Lung (tissue), 12 donors: ENCODE data around the gene COPS9. TPM values are rescaled to one million over a fixed set of nuclear protein-coding genes. Genes with fewer than 3 reads are reported as not detected.

Experiments used
- ATAC-seq: fragments of 200-7000 bp; cut with Tn5 transposase; one replicate; pipeline ENCODE4 v1.9.1; 2020; ENCODE audit warnings: moderate number of reproducible peaks; ENCODE audit not compliant: insufficient read depth, low FRiP score
- DNase-seq, 3 donors: peaks; one replicate each; pipeline ENCODE4 v3.0.0-alpha.2; 2013 to 2017
- H3K27ac ChIP-seq, 2 donors: one replicate each; pipeline ENCODE4 v1.5.1; 2013; ENCODE audit warnings: mild to moderate bottlenecking in 2 of 2, moderate library complexity in 2 of 2, control low read depth in 1 of 2, inconsistent platforms in 1 of 2, low read depth in 1 of 2, low read length in 1 of 2
- H3K27me3 ChIP-seq, 3 donors: one replicate each; pipeline ENCODE4 v1.5.1; 2013; ENCODE audit warnings: low read length in 2 of 3; ENCODE audit not compliant: control insufficient read depth in 3 of 3, insufficient read depth in 3 of 3
- H3K36me3 ChIP-seq, 4 donors: one replicate each; pipeline ENCODE4 v1.5.1; 2013; ENCODE audit warnings: low read length in 4 of 4, mild to moderate bottlenecking in 1 of 4, moderate library complexity in 1 of 4; ENCODE audit not compliant: control insufficient read depth in 4 of 4, insufficient read depth in 4 of 4
- H3K4me1 ChIP-seq, 5 donors: one replicate each; pipeline ENCODE4 v1.5.1; 2013; ENCODE audit warnings: low read length in 5 of 5, mild to moderate bottlenecking in 2 of 5, moderate library complexity in 1 of 5; ENCODE audit not compliant: control insufficient read depth in 5 of 5, insufficient read depth in 5 of 5
- H3K4me3 ChIP-seq: one replicate; pipeline ENCODE4 v1.5.1; 2013; ENCODE audit warnings: mild to moderate bottlenecking, control low read depth, moderate library complexity
- H3K9ac ChIP-seq, 2 donors: one replicate each; pipeline ENCODE4 v1.5.1; 2013; ENCODE audit warnings: low read length in 2 of 2, control low read depth in 1 of 2; ENCODE audit not compliant: insufficient read depth in 1 of 2
- H3K9me3 ChIP-seq, 4 donors: one replicate each; pipeline ENCODE4 v1.5.1; 2013; ENCODE audit warnings: low read length in 3 of 4, mild to moderate bottlenecking in 1 of 4, moderate library complexity in 1 of 4; ENCODE audit not compliant: control insufficient read depth in 4 of 4, insufficient read depth in 3 of 4
- WGBS, 2 donors: extraction: QIAGEN DNeasy Blood & Tissue Kit; methylation state at CpG; one replicate each; pipeline ENCODE4 v1.1.7; 2013; 5-methylcytosine and 5-hydroxymethylcytosine counted together
- polyA plus RNA-seq, 2 donors: library from polyadenylated mRNA; stranded (reverse); fragments of 200-250 nt; gene quantifications; one replicate each; pipeline ENCODE4 v1.2.1, GENCODE V29; 2013
- total RNA-seq, 2 donors: library from RNA; depleted of rRNA in 1 of 2; stranded (reverse); fragments of >200 nt in 1 of 2; gene quantifications; one replicate each; pipeline ENCODE4 v1.2.1, GENCODE V29; 2014 to 2021
- TF ChIP-seq, protein P1 (sequence below): IDR thresholded peaks from 2 replicates; pipeline ENCODE4 v1.5.1; 2012; ENCODE audit warnings: mild to moderate bottlenecking; ENCODE audit errors: control extremely low read depth, extremely low read depth
- donor health status: control.
- donor health status: control.
- donor health status: Bipolar disorder and iron deficiency.
- donor health status: healthy.
- donor health status: DM: yes; HTN: yes; CAD: no.

The COPS9 gene
- total and polyA plus RNA-seq, 4 donors = 52.5 to 386 (median 148) TPM

DNA sequence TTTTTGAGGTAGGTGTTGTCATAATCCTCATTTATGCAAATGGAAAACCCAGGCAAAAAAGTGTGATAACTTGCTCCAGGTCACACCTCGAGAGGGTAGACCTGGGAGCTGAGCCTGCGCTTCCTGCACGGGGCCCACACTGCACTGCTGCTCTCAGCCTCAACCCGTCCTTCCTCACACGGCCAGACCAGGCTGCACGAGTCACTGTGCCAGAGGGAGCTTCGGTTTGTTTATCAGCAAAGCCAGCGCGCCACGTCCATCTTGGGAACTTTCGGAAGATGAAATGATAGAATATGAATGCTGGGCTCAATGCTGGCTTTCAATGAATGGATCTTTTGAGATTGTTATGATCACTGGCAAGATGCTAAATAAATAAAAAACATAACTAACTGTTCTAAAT lies 14.4 kb downstream of the COPS9 start:
- H3K9ac ChIP-seq = no peak overlapping the region
- no peak for DNase-seq
- ATAC-seq = no peak
- H3K4me1 ChIP-seq = no peaks in the 10 kb centered on the region
- peaks cover 0 to 5% (median 0%) of the 10 kb centered on the region in 4 donors for H3K36me3 ChIP-seq
- TF ChIP-seq, protein P1, sequence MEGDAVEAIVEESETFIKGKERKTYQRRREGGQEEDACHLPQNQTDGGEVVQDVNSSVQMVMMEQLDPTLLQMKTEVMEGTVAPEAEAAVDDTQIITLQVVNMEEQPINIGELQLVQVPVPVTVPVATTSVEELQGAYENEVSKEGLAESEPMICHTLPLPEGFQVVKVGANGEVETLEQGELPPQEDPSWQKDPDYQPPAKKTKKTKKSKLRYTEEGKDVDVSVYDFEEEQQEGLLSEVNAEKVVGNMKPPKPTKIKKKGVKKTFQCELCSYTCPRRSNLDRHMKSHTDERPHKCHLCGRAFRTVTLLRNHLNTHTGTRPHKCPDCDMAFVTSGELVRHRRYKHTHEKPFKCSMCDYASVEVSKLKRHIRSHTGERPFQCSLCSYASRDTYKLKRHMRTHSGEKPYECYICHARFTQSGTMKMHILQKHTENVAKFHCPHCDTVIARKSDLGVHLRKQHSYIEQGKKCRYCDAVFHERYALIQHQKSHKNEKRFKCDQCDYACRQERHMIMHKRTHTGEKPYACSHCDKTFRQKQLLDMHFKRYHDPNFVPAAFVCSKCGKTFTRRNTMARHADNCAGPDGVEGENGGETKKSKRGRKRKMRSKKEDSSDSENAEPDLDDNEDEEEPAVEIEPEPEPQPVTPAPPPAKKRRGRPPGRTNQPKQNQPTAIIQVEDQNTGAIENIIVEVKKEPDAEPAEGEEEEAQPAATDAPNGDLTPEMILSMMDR = no peak
- H3K9me3 ChIP-seq = peaks cover 0 to 10% (median 2%) of the 10 kb centered on the region in 4 donors
- H3K4me3 ChIP-seq = no peak overlapping the region
- H3K27ac ChIP-seq = no peak overlapping the region
- H3K27me3 ChIP-seq = peaks cover 0 to 2% (median 0%) of the 10 kb centered on the region in 3 donors
- 57 to 63% methylated on average over 11 of the region's 11 CpGs for WGBS, 2 donors

DNA sequence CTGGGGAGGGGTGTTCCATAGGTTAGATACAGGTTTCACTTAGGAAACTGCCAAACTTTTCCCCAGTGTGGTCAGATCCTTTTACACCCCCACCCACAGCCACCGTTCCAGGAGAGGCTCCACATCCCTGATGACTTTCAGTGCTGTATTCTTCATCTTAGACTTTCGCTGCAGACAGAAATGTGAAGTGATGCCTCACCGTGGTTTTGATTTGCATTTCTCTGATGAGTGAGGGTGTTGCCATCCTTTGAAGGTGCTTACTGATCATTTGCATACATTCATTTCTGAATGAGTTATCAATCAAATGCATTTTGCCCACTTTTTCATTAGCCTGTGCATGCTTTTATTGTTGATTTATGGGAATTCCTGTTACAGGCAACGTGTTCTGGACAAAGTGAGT lies 14.9 kb downstream of the COPS9 start:
- Histone ChIP-seq H3K36me3 (peaks cover 0 to 1% (median 0%) of the 10 kb centered on the region in 4 donors), H3K9ac (no peak overlapping the region), H3K27ac (no peak overlapping the region), H3K4me1 (no peaks in the 10 kb centered on the region), H3K4me3 (no peak overlapping the region), H3K27me3 (peaks cover 0 to 2% (median 0%) of the 10 kb centered on the region in 3 donors), H3K9me3 (peaks cover 0 to 10% (median 2%) of the 10 kb centered on the region in 4 donors)
- 62 to 69% methylated on average over 4 of the region's 4 CpGs for WGBS, 2 donors
- TF ChIP-seq, protein P1 = no peak
- no peak for DNase-seq
- ATAC-seq = no peak

DNA sequence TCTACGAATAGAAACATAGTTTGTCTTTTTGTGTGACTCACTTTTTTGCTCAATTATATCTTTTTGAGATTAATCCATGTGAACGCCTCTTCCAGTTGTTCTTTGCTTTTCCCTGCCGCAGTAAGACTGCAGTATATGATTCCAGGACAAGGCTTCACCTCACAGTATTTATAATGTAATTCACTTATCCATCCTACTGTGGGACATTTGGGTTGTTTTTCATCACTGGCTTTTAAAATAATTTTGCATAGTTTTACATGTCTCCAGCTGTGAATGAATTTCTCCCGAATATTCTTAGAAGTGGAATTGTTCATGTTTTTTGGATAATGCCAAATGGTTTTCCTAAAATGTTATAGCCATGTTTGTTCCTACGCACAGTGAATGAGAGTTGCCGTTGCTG lies 21.9 kb downstream of the COPS9 start:
- WGBS, 2 donors = 79 to 92% methylated on average over 6 of the region's 6 CpGs
- DNase-seq (no peak), ATAC-seq (no peak)
- Histone ChIP-seq H3K4me1 (no peaks in the 10 kb centered on the region), H3K36me3 (no peaks in the 10 kb centered on the region), H3K9ac (no peak overlapping the region), H3K9me3 (peaks cover 0 to 8% (median 1%) of the 10 kb centered on the region in 4 donors), H3K4me3 (no peak overlapping the region), H3K27me3 (peaks cover 0 to 15% (median 6%) of the 10 kb centered on the region in 3 donors), H3K27ac (no peak overlapping the region)
- TF ChIP-seq, protein P1 = no peak
